Upper lobe of left lung (tissue), 6 donors: ENCODE measurements around the gene RNASE13. TPM values are rescaled to one million over a fixed set of nuclear protein-coding genes. Genes with fewer than 3 reads are reported as not detected.

ENCODE experiments used
- ATAC-seq, 2 donors: fragments of 200-7000 bp; cut with Tn5 transposase; one replicate each; pipeline ENCODE4 v1.9.1; 2022; ENCODE audit warnings: mild to moderate bottlenecking in 2 of 2, moderate library complexity in 2 of 2; ENCODE audit not compliant: low FRiP score in 2 of 2
- DNase-seq, 2 donors: peaks; one replicate each; pipeline ENCODE4 v3.0.0-alpha.2; 2019 to 2020
- H3K27ac ChIP-seq, 4 donors: fragments of 200-600 bp; sonication (generic); one replicate each; pipeline ENCODE4 v1.5.1; 2016 to 2019
- H3K27me3 ChIP-seq, 4 donors: fragments of 200-600 bp; sonication (generic); one replicate each; pipeline ENCODE4 v1.5.1; 2017 to 2019
- H3K36me3 ChIP-seq, 4 donors: fragments of 200-600 bp; sonication (generic); one replicate each; pipeline ENCODE4 v1.5.1; 2016 to 2019
- H3K4me1 ChIP-seq, 4 donors: fragments of 200-600 bp; sonication (generic); one replicate each; pipeline ENCODE4 v1.5.1; 2018 to 2019
- H3K4me3 ChIP-seq, 4 donors: fragments of 200-600 bp; sonication (generic); one replicate each; pipeline ENCODE4 v1.5.1; 2017 to 2019; ENCODE audit warnings: mild to moderate bottlenecking in 2 of 4, moderate library complexity in 1 of 4
- H3K9me3 ChIP-seq, 4 donors: fragments of 200-600 bp; sonication (generic); one replicate each; pipeline ENCODE4 v1.5.1; 2018 to 2019
- CTCF ChIP-seq, 6 experiments: fragments of 450-650 bp in 4 of 6; fragments of 200-600 bp in 2 of 6; sonication (generic) in 2 of 6; IDR thresholded peaks; one replicate each; pipeline ENCODE4 v1.5.1; 2016 to 2019; ENCODE audit warnings: antibody characterized with exemption in 6 of 6
- EP300 ChIP-seq, 4 donors: sonication (generic); formaldehyde crosslinking; IDR thresholded peaks; one replicate each; pipeline ENCODE4 v1.5.1; 2017; ENCODE audit warnings: antibody characterized with exemption in 4 of 4, control low read depth in 2 of 4
- POLR2A ChIP-seq, 4 donors: fragments of 450-650 bp; IDR thresholded peaks; one replicate each; pipeline ENCODE4 v1.5.1; 2016 to 2017; ENCODE audit warnings: antibody characterized with exemption in 4 of 4, mild to moderate bottlenecking in 2 of 4
- POLR2AphosphoS5 ChIP-seq, 2 donors: sonication (generic); formaldehyde crosslinking; IDR thresholded peaks; one replicate each; pipeline ENCODE4 v1.5.1; 2017; ENCODE audit warnings: antibody characterized with exemption in 2 of 2
- WGBS, 2 donors: methylation state at CpG; one replicate each; pipeline ENCODE4 v1.1.5; 2017 to 2018; 5-methylcytosine and 5-hydroxymethylcytosine counted together
- total RNA-seq, 6 donors: library from RNA; depleted of rRNA in 4 of 6; stranded (reverse); fragments of >200 nt in 4 of 6; gene quantifications; one replicate each; pipeline versions ENCODE4 v1.1.0 to v1.2.1, GENCODE V29; 2016 to 2021
- donor health status: DM: no; HTN: no; CAD: no; lungs with moderate emphysema.
- donor health status: DM: no; HTN: yes; CAD: no; lungs with severe emphysema.

Gene RNASE13
- total RNA-seq, 6 donors from 2014 or later, result not detected

- no peak overlapping the region for H3K4me3 ChIP-seq
- 88 to 89% methylated on average over 14 of the region's 14 CpGs for WGBS, 2 donors
- H3K9me3 ChIP-seq, result no peaks in the 10 kb centered on the region
- H3K27me3 ChIP-seq, result no peaks in the 10 kb centered on the region
- H3K36me3 ChIP-seq, result no peaks in the 10 kb centered on the region
- H3K4me1 ChIP-seq, result no peaks in the 10 kb centered on the region
- ATAC-seq, result no peak
- DNase-seq, result no peak
- H3K27ac ChIP-seq, result no peak overlapping the region
- TF ChIP-seq POLR2AphosphoS5 (IDR thresholded peaks at IDR 0.05) (no peak), CTCF (IDR thresholded peaks at IDR 0.05) (no peak), EP300 (IDR thresholded peaks at IDR 0.05) (no peak), POLR2A (IDR thresholded peaks at IDR 0.05) (no peak)
These were observed 30.7 kb downstream of the RNASE13 start for GRCh38 chr14:21003788-21004346.

DNA sequence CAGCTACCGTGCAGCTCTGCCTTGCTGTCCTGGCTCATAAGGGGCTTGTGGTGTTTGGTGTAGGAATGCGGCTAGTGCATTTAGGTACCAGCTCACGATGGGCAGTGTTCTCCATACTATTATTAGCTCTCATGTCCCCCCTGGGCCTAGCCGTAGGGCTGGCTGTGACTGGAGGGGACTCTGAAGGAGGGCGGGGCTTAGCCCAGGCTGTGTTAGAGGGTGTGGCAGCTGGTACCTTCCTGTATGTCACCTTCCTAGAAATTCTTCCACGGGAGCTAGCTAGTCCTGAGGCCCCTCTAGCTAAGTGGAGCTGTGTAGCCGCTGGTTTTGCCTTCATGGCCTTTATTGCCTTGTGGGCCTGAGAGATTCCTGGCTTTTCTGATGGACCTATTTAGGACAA, 33.4 kb downstream of the RNASE13 start:
- no peak overlapping the region for H3K4me3 ChIP-seq
- 36 to 75% methylated on average over 2 to 7 of the region's 7 CpGs for WGBS, 2 donors
- ATAC-seq, result no peak
- H3K27ac ChIP-seq, result no peak overlapping the region
- H3K36me3 ChIP-seq, result peaks cover 8 to 11% (median 9%) of the 10 kb centered on the region in 4 donors
- no peaks in the 10 kb centered on the region for H3K4me1 ChIP-seq
- DNase-seq, result no peak
- TF ChIP-seq CTCF (IDR thresholded peaks at IDR 0.05) (no peak), POLR2AphosphoS5 (IDR thresholded peaks at IDR 0.05) (no peak), EP300 (IDR thresholded peaks at IDR 0.05) (no peak), POLR2A (IDR thresholded peaks at IDR 0.05) (no peak)
- H3K27me3 ChIP-seq, result no peaks in the 10 kb centered on the region
- no peaks in the 10 kb centered on the region for H3K9me3 ChIP-seq

GRCh38 chr14:20999591-20999990, 35.0 kb downstream of the RNASE13 start:
- no peaks in the 10 kb centered on the region for H3K9me3 ChIP-seq
- H3K4me1 ChIP-seq, result no peaks in the 10 kb centered on the region
- H3K36me3 ChIP-seq, result peaks cover 24 to 27% (median 26%) of the 10 kb centered on the region in 4 donors
- 78 to 87% methylated on average over 4 of the region's 4 CpGs for WGBS, 2 donors
- DNase-seq (no peak), ATAC-seq (no peak)
- no peaks in the 10 kb centered on the region for H3K27me3 ChIP-seq
- H3K27ac ChIP-seq, result no peak overlapping the region
- no peak overlapping the region for H3K4me3 ChIP-seq
- no peak for TF ChIP-seq POLR2A (IDR thresholded peaks at IDR 0.05)
- no peak for TF ChIP-seq EP300 (IDR thresholded peaks at IDR 0.05)
- no peak for TF ChIP-seq POLR2AphosphoS5 (IDR thresholded peaks at IDR 0.05)

DNA sequence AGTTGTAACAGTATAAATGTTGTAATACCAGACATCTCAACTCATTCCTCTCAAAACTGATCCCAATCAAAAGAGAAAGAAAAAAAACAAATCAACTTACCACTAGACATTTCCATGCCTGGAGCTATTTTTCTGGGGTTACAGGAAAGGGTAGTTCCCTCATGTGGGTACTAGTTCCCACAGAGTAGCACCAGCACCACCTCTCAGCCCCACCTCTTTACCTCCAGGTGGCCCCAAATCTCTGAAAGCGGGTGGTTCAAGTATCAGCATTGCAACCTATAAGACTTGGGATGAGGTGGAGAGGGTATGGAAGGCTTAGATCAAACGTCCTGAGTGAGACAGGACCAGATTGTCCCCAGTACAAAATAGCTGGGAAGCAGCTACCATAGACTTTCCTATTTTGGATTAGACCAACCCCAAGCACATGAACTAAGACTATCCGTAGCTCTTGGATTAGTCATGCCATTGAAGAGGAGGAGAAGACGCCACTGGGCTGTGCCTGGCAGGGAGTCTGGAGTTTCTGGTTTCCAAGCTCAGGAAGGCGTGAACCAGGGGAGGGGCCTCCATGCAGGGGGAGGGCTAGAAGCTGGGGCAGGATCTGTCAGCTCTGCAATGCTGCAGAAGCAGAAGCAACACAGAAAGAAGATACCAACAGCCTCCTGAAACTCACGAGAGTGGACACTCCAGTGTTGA, 35.8 kb downstream of the RNASE13 start, which contains the start of gene SLC39A2:
SLC39A2 (plus strand) TSS at position 620 of the 693 bp plus-strand sequence. CDS start 154 bp downstream, outside the sequence.
- Histone ChIP-seq H3K27me3 (no peaks in the 10 kb centered on the region), H3K36me3 (peaks cover 30 to 35% (median 33%) of the 10 kb centered on the region in 4 donors), H3K9me3 (no peaks in the 10 kb centered on the region), H3K4me3 (no peak within 1 kb of the TSS), H3K27ac (peak within 1 kb of the TSS in 2 of 4 donors; percentile 7 to 37), H3K4me1 (no peaks in the 10 kb centered on the region)
- WGBS, 2 donors, result 54 to 64% methylated on average over 6 of the region's 6 CpGs
- DNase-seq (no peak), ATAC-seq (peak; percentile 67 to 94)
- no peak for TF ChIP-seq POLR2AphosphoS5 (IDR thresholded peaks at IDR 0.05)
- TF ChIP-seq CTCF (IDR thresholded peaks at IDR 0.05), result no peak
- no peak for TF ChIP-seq POLR2A (IDR thresholded peaks at IDR 0.05)
- no peak for TF ChIP-seq EP300 (IDR thresholded peaks at IDR 0.05)

DNA sequence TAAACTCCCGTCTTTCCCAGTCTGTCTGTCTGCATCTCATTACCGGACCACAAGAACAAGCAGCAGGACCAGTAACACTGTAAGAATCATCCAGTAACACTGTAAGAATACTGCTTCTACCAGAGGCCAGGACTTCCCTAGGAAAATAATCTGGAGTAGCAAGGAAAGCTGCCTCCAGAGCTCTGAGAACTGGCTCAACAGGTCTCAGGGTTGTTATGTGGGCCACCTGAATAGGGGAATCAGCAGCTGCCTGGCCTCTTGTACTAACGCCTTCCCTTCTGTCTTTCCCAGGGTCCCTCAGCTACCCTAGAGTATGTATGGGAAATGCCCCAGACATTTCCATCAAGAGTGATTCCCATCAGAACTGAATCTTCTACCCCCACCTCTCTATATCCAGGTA, 36.5 kb downstream of the RNASE13 start:
- DNase-seq, result no peak
- 71 to 75% methylated on average over 3 of the region's 3 CpGs for WGBS, 2 donors
- H3K27ac ChIP-seq, result peak overlapping the region in 2 of 4 donors; percentile 7 to 37
- no peak for ATAC-seq
- no peaks in the 10 kb centered on the region for H3K4me1 ChIP-seq
- no peak for TF ChIP-seq EP300 (IDR thresholded peaks at IDR 0.05)
- no peak overlapping the region for H3K4me3 ChIP-seq
- peaks cover 34 to 42% (median 39%) of the 10 kb centered on the region in 4 donors for H3K36me3 ChIP-seq
- H3K9me3 ChIP-seq, result no peaks in the 10 kb centered on the region
- no peaks in the 10 kb centered on the region for H3K27me3 ChIP-seq
